ENCODE measurements around the gene SLC39A7. TPM values are rescaled to one million over a fixed set of nuclear protein-coding genes. Genes with fewer than 3 reads are reported as not detected.
A peak's percentile ranks its signal among the peaks of the same experiment; 100 is the strongest.

SLC39A7 gene
- total and polyA plus RNA-seq, 3 experiments from 2014 or later = 32.9 to 63.6 (median 63.1) TPM

- no peak overlapping the region for H3K4me3 ChIP-seq (ENCODE audit: low read length)
- Mint-ChIP-seq H3K27ac (peak overlapping the region in 2 of 8 donors; percentile 29 to 38), H3K27me3 (peaks cover 8 to 35% of the 10 kb centered on the region in 2 donors), H3K9me3 (no peaks in the 10 kb centered on the region), H3K4me3 (no peak overlapping the region), H3K36me3 (no peaks in the 10 kb centered on the region), H3K4me1 (no peaks in the 10 kb centered on the region)
- H3K27me3 ChIP-seq (ENCODE audit: insufficient read depth, low read length, poor library complexity, severe bottlenecking) = no peaks in the 10 kb centered on the region
- H3K4me1 ChIP-seq (ENCODE audit: insufficient read depth, low read length) = no peaks in the 10 kb centered on the region
- POLR2A ChIA-PET = no interaction called here
- no peak for DNase-seq
- no peaks in the 10 kb centered on the region for H3K9me3 ChIP-seq (ENCODE audit: low read length)
- CTCF ChIA-PET = interaction anchor here (0.7 to 1.2 kb wide), 2 partner anchors 19 to 76 kb away, joined by 3 to 4 read pairs; no protein-coding TSS in a partner anchor
- H3K36me3 ChIP-seq (ENCODE audit: insufficient read depth, low read length) = no peaks in the 10 kb centered on the region
- no peak overlapping the region for H3K27ac ChIP-seq (ENCODE audit: low read depth, low read length)
Measured at GRCh38 chr6:33171880-33172687, 28.6 kb upstream of the SLC39A7 start.

GRCh38 chr6:33172688-33173534 lies 27.8 kb upstream of the SLC39A7 start:
- peak in 1 of 5 donors; percentile 44 for DNase-seq
- CTCF ChIA-PET = interaction anchor here (1.2 to 2.0 kb wide), 2 partner anchors 24 to 75 kb away, joined by 4 to 5 read pairs; no protein-coding TSS in a partner anchor
- no peaks in the 10 kb centered on the region for H3K27me3 ChIP-seq (ENCODE audit: insufficient read depth, low read length, poor library complexity, severe bottlenecking)
- no peaks in the 10 kb centered on the region for H3K9me3 ChIP-seq (ENCODE audit: low read length)
- Mint-ChIP-seq H3K9me3 (no peaks in the 10 kb centered on the region), H3K36me3 (no peaks in the 10 kb centered on the region), H3K4me3 (no peak overlapping the region), H3K27ac (peak overlapping the region in 2 of 8 donors; percentile 38 to 91), H3K27me3 (peaks cover 8 to 38% of the 10 kb centered on the region in 2 donors), H3K4me1 (no peaks in the 10 kb centered on the region)
- H3K4me1 ChIP-seq (ENCODE audit: insufficient read depth, low read length) = no peaks in the 10 kb centered on the region
- no peak overlapping the region for H3K27ac ChIP-seq (ENCODE audit: low read depth, low read length)
- H3K4me3 ChIP-seq (ENCODE audit: low read length) = no peak overlapping the region
- POLR2A ChIA-PET = no interaction called here
- no peaks in the 10 kb centered on the region for H3K36me3 ChIP-seq (ENCODE audit: insufficient read depth, low read length)

- no peaks in the 10 kb centered on the region for H3K27me3 ChIP-seq (ENCODE audit: insufficient read depth, low read length, poor library complexity, severe bottlenecking)
- Mint-ChIP-seq H3K27ac (no peak overlapping the region), H3K4me3 (no peak overlapping the region), H3K27me3 (peaks cover 8 to 40% of the 10 kb centered on the region in 2 donors), H3K36me3 (no peaks in the 10 kb centered on the region), H3K9me3 (no peaks in the 10 kb centered on the region), H3K4me1 (no peaks in the 10 kb centered on the region)
- no peaks in the 10 kb centered on the region for H3K9me3 ChIP-seq (ENCODE audit: low read length)
- peak in 1 of 5 donors; percentile 30 for DNase-seq
- no peak overlapping the region for H3K27ac ChIP-seq (ENCODE audit: low read depth, low read length)
- POLR2A ChIA-PET = no interaction called here
- CTCF ChIA-PET = interaction anchor here (2.0 kb wide), 1 partner anchor 24 kb away, joined by 5 read pairs; no protein-coding TSS in a partner anchor
- H3K4me3 ChIP-seq (ENCODE audit: low read length) = no peak overlapping the region
- no peaks in the 10 kb centered on the region for H3K4me1 ChIP-seq (ENCODE audit: insufficient read depth, low read length)
- no peaks in the 10 kb centered on the region for H3K36me3 ChIP-seq (ENCODE audit: insufficient read depth, low read length)
Measured at GRCh38 chr6:33173535-33174180, 27.0 kb upstream of the SLC39A7 start.

GRCh38 chr6:33174784-33175183 lies 25.9 kb upstream of the SLC39A7 start:
- no peak overlapping the region for H3K4me3 ChIP-seq (ENCODE audit: low read length)
- Mint-ChIP-seq H3K27ac (peak overlapping the region in 1 of 8 donors; percentile 34), H3K9me3 (no peaks in the 10 kb centered on the region), H3K27me3 (peaks cover 5 to 40% of the 10 kb centered on the region in 2 donors), H3K36me3 (peaks cover 0 to under 1% (median 0%) of the 10 kb centered on the region in 3 donors), H3K4me3 (no peak overlapping the region), H3K4me1 (no peaks in the 10 kb centered on the region)
- H3K9me3 ChIP-seq (ENCODE audit: low read length) = no peaks in the 10 kb centered on the region
- DNase-seq = no peak
- CTCF ChIA-PET = interaction anchor here (2.0 kb wide), 1 partner anchor 23 kb away, joined by 5 read pairs; no protein-coding TSS in a partner anchor
- no peaks in the 10 kb centered on the region for H3K36me3 ChIP-seq (ENCODE audit: insufficient read depth, low read length)
- POLR2A ChIA-PET = no interaction called here
- no peaks in the 10 kb centered on the region for H3K4me1 ChIP-seq (ENCODE audit: insufficient read depth, low read length)
- H3K27ac ChIP-seq (ENCODE audit: low read depth, low read length) = no peak overlapping the region
- no peaks in the 10 kb centered on the region for H3K27me3 ChIP-seq (ENCODE audit: insufficient read depth, low read length, poor library complexity, severe bottlenecking)

GRCh38 chr6:33175436-33176069 lies 25.1 kb upstream of the SLC39A7 start:
- Histone ChIP-seq H3K27ac (ENCODE audit: low read depth, low read length) (no peak overlapping the region), H3K36me3 (ENCODE audit: insufficient read depth, low read length) (no peaks in the 10 kb centered on the region), H3K4me1 (ENCODE audit: insufficient read depth, low read length) (no peaks in the 10 kb centered on the region), H3K9me3 (ENCODE audit: low read length) (no peaks in the 10 kb centered on the region), H3K27me3 (ENCODE audit: insufficient read depth, low read length, poor library complexity, severe bottlenecking) (no peaks in the 10 kb centered on the region), H3K4me3 (ENCODE audit: low read length) (no peak overlapping the region)
- CTCF ChIA-PET = no interaction called here
- no peak overlapping the region for H3K27ac Mint-ChIP-seq
- DNase-seq = no peak
- H3K36me3 Mint-ChIP-seq = peaks cover 0 to 5% (median 0%) of the 10 kb centered on the region in 3 donors
- no peaks in the 10 kb centered on the region for H3K9me3 Mint-ChIP-seq
- H3K27me3 Mint-ChIP-seq = peaks cover 5 to 40% of the 10 kb centered on the region in 2 donors
- H3K4me3 Mint-ChIP-seq = no peak overlapping the region
- POLR2A ChIA-PET = no interaction called here
- H3K4me1 Mint-ChIP-seq = no peaks in the 10 kb centered on the region

- CTCF ChIA-PET = interaction anchor here (1.4 kb wide), 1 partner anchor 72 kb away, joined by 3 read pairs; no protein-coding TSS in a partner anchor
- no peaks in the 10 kb centered on the region for H3K9me3 ChIP-seq (ENCODE audit: low read length)
- peaks cover 0 to 5% (median 0%) of the 10 kb centered on the region in 3 donors for H3K36me3 Mint-ChIP-seq
Measured at GRCh38 chr6:33176906-33177305, 23.8 kb upstream of the SLC39A7 start.

GRCh38 chr6:33177552-33178446 lies 22.9 kb upstream of the SLC39A7 start:
- Histone ChIP-seq H3K27ac (ENCODE audit: low read depth, low read length) (no peak overlapping the region), H3K4me1 (ENCODE audit: insufficient read depth, low read length) (peaks cover 2% of the 10 kb centered on the region), H3K9me3 (ENCODE audit: low read length) (no peaks in the 10 kb centered on the region), H3K27me3 (ENCODE audit: insufficient read depth, low read length, poor library complexity, severe bottlenecking) (no peaks in the 10 kb centered on the region), H3K4me3 (ENCODE audit: low read length) (no peak overlapping the region), H3K36me3 (ENCODE audit: insufficient read depth, low read length) (no peaks in the 10 kb centered on the region)
- no peak overlapping the region for H3K4me3 Mint-ChIP-seq
- POLR2A ChIA-PET = no interaction called here
- H3K27me3 Mint-ChIP-seq = peaks cover 5 to 36% of the 10 kb centered on the region in 2 donors
- peaks cover 0 to 8% (median 2%) of the 10 kb centered on the region in 3 donors for H3K36me3 Mint-ChIP-seq
- no peak for DNase-seq
- peaks cover 0 to 7% (median 2%) of the 10 kb centered on the region in 5 donors for H3K9me3 Mint-ChIP-seq
- no peak overlapping the region for H3K27ac Mint-ChIP-seq
- H3K4me1 Mint-ChIP-seq = peaks cover 2 to 4% (median 3%) of the 10 kb centered on the region in 3 donors
- CTCF ChIA-PET = interaction anchor here (1.4 kb wide), 1 partner anchor 71 kb away, joined by 3 read pairs; no protein-coding TSS in a partner anchor

More at GRCh38 chr6:33176906-33177305, 23.8 kb upstream of the SLC39A7 start:
- no peaks in the 10 kb centered on the region for H3K27me3 ChIP-seq (ENCODE audit: insufficient read depth, low read length, poor library complexity, severe bottlenecking)
- peaks cover 5 to 40% of the 10 kb centered on the region in 2 donors for H3K27me3 Mint-ChIP-seq
- H3K4me1 ChIP-seq (ENCODE audit: insufficient read depth, low read length) = no peaks in the 10 kb centered on the region
- H3K36me3 ChIP-seq (ENCODE audit: insufficient read depth, low read length) = no peaks in the 10 kb centered on the region
- POLR2A ChIA-PET = no interaction called here
- H3K27ac ChIP-seq (ENCODE audit: low read depth, low read length) = no peak overlapping the region
- no peak overlapping the region for H3K27ac Mint-ChIP-seq
- DNase-seq = no peak
- peaks cover 0 to 2% (median 0%) of the 10 kb centered on the region in 5 donors for H3K9me3 Mint-ChIP-seq
- no peaks in the 10 kb centered on the region for H3K4me1 Mint-ChIP-seq
- no peak overlapping the region for H3K4me3 Mint-ChIP-seq
- no peak overlapping the region for H3K4me3 ChIP-seq (ENCODE audit: low read length)
